Gastrocnemius medialis (tissue), 4 donors: ENCODE data around the gene GNL2. TPM values are rescaled to one million over a fixed set of nuclear protein-coding genes. Genes with fewer than 3 reads are reported as not detected.
"Not testable (repeated sequence)": the region's sequence is repeated elsewhere in the genome, so short reads cannot be mapped to it uniquely, and the experiment has no call there.

Experiments
- ATAC-seq, 2 donors: fragments of 150-250 bp; one replicate each; pipeline ENCODE4 v1.9.1; 2016
- DNase-seq, 2 donors: peaks; one replicate each; pipeline ENCODE4 v3.0.0-alpha.2; 2019
- H3K27ac ChIP-seq, 4 donors: fragments of 200-600 bp; sonication (generic); 1 replicate in 1 of 4; 2 replicates in 3 of 4; pipeline ENCODE4 v1.5.1; 2016 to 2018; ENCODE audit warnings: mild to moderate bottlenecking in 2 of 4, moderate library complexity in 1 of 4
- H3K27me3 ChIP-seq, 3 donors: fragments of 200-600 bp; sonication (generic) in 2 of 3; 1 replicate in 1 of 3; 2 replicates in 2 of 3; pipeline versions ENCODE4 v1.5.1 to v1.6.0; 2016 to 2019; ENCODE audit warnings: mild to moderate bottlenecking in 1 of 3, moderate library complexity in 1 of 3
- H3K36me3 ChIP-seq, 2 donors: fragments of 200-600 bp; sonication (generic) in 1 of 2; one replicate each; pipeline ENCODE4 v1.5.1; 2017 to 2018
- H3K4me1 ChIP-seq, 2 donors: fragments of 200-600 bp; sonication (generic) in 1 of 2; one replicate each; pipeline ENCODE4 v1.5.1; 2016 to 2017; ENCODE audit warnings: mild to moderate bottlenecking in 2 of 2
- H3K4me3 ChIP-seq, 4 donors: fragments of 200-600 bp; sonication (generic) in 3 of 4; 1 replicate in 1 of 4; 2 replicates in 3 of 4; pipeline ENCODE4 v1.5.1; 2016 to 2019; ENCODE audit warnings: mild to moderate bottlenecking in 2 of 4
- H3K9me3 ChIP-seq, 3 donors: fragments of 200-600 bp; sonication (generic) in 2 of 3; 1 replicate in 1 of 3; 2 replicates in 2 of 3; pipeline ENCODE4 v1.5.1; 2016 to 2019
- CTCF ChIP-seq, 5 experiments: fragments of 450-650 bp in 3 of 5; fragments of 200-600 bp in 2 of 5; sonication (generic) in 2 of 5; IDR thresholded peaks in 4 of 5; conservative IDR thresholded peaks in 1 of 5; 1 replicate in 4 of 5; 2 replicates in 1 of 5; pipeline ENCODE4 v1.5.1; 2016 to 2019; ENCODE audit warnings: antibody characterized with exemption in 5 of 5, mild to moderate bottlenecking in 3 of 5, moderate library complexity in 3 of 5
- POLR2A ChIP-seq, 2 donors: fragments of 450-650 bp; IDR thresholded peaks; one replicate each; pipeline ENCODE4 v1.6.1; 2017; ENCODE audit warnings: antibody characterized with exemption in 2 of 2, mild to moderate bottlenecking in 2 of 2, moderate library complexity in 2 of 2
- in situ Hi-C, 4 donors: fragments of 200-750 bp; cut with MboI; loops; one replicate each; pipeline versions ENCODE4 v1.15.0 to v1.8.0; 2017; ENCODE audit warnings: low sequenced_read_pairs in 4 of 4
- intact Hi-C: fragments of 100-400 bp; cut with DNase I; formaldehyde crosslinking; loops from one replicate; pipeline ENCODE4 v1.15.1; 2023; ENCODE audit warnings: low total_unique reads
- total RNA-seq, 4 donors: library from RNA; depleted of rRNA; stranded (reverse); fragments of >200 nt; gene quantifications; one replicate each; pipeline versions ENCODE4 v1.1.0 to v1.2.3, GENCODE V29; 2016

The GNL2 gene
- total RNA-seq, 4 donors from 2014 or later: 37.2 to 49.1 (median 43.2) TPM

- Histone ChIP-seq H3K4me3 (no peak overlapping the region), H3K9me3 (no peaks in the 10 kb centered on the region), H3K4me1 (no peaks in the 10 kb centered on the region), H3K27ac (no peak overlapping the region), H3K27me3 (no peaks in the 10 kb centered on the region), H3K36me3 (peaks cover 4 to 83% of the 10 kb centered on the region in 2 donors)
- DNase-seq: no peak
- in situ Hi-C loops: no loop called here
- ATAC-seq: no peak
- intact Hi-C loops: no loop called here
- no peak for TF ChIP-seq CTCF (IDR thresholded peaks at IDR 0.05 in 4 of 5, conservative IDR thresholded peaks at IDR 0.05 in 1 of 5)
- TF ChIP-seq POLR2A (IDR thresholded peaks at IDR 0.05): no peak
Measured at GRCh38 chr1:37588939-37589338, 6.8 kb downstream of the GNL2 start.

- H3K9me3 ChIP-seq, H3K27me3 ChIP-seq, H3K27ac ChIP-seq, ATAC-seq, DNase-seq, in situ Hi-C loops, H3K4me3 ChIP-seq, intact Hi-C loops, H3K4me1 ChIP-seq: not testable (repeated sequence)
- peaks cover 3 to 95% of the 10 kb centered on the region in 2 donors for H3K36me3 ChIP-seq
Measured at GRCh38 chr1:37584544-37584943, 11.2 kb downstream of the GNL2 start.

- H3K27ac ChIP-seq: no peak overlapping the region
- H3K27me3 ChIP-seq: no peaks in the 10 kb centered on the region
- no peak overlapping the region for H3K4me3 ChIP-seq
- in situ Hi-C loops (no loop called here), intact Hi-C loops (no loop called here)
- H3K9me3 ChIP-seq: no peaks in the 10 kb centered on the region
- TF ChIP-seq POLR2A (IDR thresholded peaks at IDR 0.05) (no peak), CTCF (IDR thresholded peaks at IDR 0.05 in 4 of 5, conservative IDR thresholded peaks at IDR 0.05 in 1 of 5) (no peak)
- H3K4me1 ChIP-seq: no peaks in the 10 kb centered on the region
- ATAC-seq (no peak), DNase-seq (no peak)
- H3K36me3 ChIP-seq: peaks cover 0 to 80% of the 10 kb centered on the region in 2 donors
Measured at GRCh38 chr1:37575692-37576091, 20.0 kb downstream of the GNL2 start.

- Histone ChIP-seq H3K27ac (no peak overlapping the region), H3K36me3 (peaks cover 0 to 80% of the 10 kb centered on the region in 2 donors), H3K4me3 (no peak overlapping the region), H3K27me3 (no peaks in the 10 kb centered on the region), H3K4me1 (no peaks in the 10 kb centered on the region), H3K9me3 (no peaks in the 10 kb centered on the region)
- TF ChIP-seq CTCF (IDR thresholded peaks at IDR 0.05 in 4 of 5, conservative IDR thresholded peaks at IDR 0.05 in 1 of 5) (no peak), POLR2A (IDR thresholded peaks at IDR 0.05) (no peak)
- ATAC-seq: no peak
- no peak for DNase-seq
- intact Hi-C loops: no loop called here
- in situ Hi-C loops: no loop called here
Measured at GRCh38 chr1:37574834-37575480, 20.8 kb downstream of the GNL2 start.

- TF ChIP-seq CTCF (IDR thresholded peaks at IDR 0.05 in 4 of 5, conservative IDR thresholded peaks at IDR 0.05 in 1 of 5) (no peak), POLR2A (IDR thresholded peaks at IDR 0.05) (no peak)
- DNase-seq: no peak
- Histone ChIP-seq H3K4me3 (no peak overlapping the region), H3K36me3 (peaks cover 0 to 100% of the 10 kb centered on the region in 2 donors), H3K4me1 (no peaks in the 10 kb centered on the region), H3K9me3 (no peaks in the 10 kb centered on the region), H3K27ac (no peak overlapping the region), H3K27me3 (no peaks in the 10 kb centered on the region)
- in situ Hi-C loops: no loop called here
- intact Hi-C loops: no loop called here
- ATAC-seq: no peak
Measured at GRCh38 chr1:37570528-37571334, 25.0 kb downstream of the GNL2 start.
